ENCODE data around the gene ZNF341. TPM values are rescaled to one million over a fixed set of nuclear protein-coding genes. Genes with fewer than 3 reads are reported as not detected.

The ZNF341 gene
- total RNA-seq, 1 donor from 2014 or later, result 5.3 TPM

DNA sequence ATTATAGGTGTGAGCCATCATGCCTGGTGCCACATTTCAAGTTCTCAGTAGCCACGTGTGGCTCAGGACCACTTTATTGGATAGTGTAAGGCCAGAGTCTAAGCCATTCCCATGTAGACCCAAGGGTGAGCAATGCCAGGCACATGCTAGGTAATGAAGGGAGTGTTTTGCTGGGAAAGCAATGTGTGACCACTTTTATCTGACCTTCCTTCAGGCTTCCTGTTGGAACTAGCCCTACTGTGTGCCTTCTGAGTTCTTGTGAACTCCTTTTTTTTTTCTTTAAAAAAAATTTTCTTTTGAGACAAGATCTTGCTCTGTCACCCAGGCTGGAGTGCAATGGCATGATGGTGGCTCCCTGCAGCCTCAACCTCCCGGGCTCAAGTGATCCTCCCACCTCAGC, 33.3 kb downstream of the ZNF341 start:
- H3K36me3 Mint-ChIP-seq, result peaks cover 17% of the 10 kb centered on the region
- DNase-seq (ENCODE audit: low spot score in 2 of 2, unreplicated experiment in 2 of 2), result no peak
- no peak overlapping the region for H3K27ac Mint-ChIP-seq
- no peaks in the 10 kb centered on the region for H3K27me3 Mint-ChIP-seq (ENCODE audit: low read depth)
- H3K4me1 Mint-ChIP-seq, result no peaks in the 10 kb centered on the region
- H3K9me3 Mint-ChIP-seq, result no peaks in the 10 kb centered on the region
- TF ChIP-seq, protein P1, sequence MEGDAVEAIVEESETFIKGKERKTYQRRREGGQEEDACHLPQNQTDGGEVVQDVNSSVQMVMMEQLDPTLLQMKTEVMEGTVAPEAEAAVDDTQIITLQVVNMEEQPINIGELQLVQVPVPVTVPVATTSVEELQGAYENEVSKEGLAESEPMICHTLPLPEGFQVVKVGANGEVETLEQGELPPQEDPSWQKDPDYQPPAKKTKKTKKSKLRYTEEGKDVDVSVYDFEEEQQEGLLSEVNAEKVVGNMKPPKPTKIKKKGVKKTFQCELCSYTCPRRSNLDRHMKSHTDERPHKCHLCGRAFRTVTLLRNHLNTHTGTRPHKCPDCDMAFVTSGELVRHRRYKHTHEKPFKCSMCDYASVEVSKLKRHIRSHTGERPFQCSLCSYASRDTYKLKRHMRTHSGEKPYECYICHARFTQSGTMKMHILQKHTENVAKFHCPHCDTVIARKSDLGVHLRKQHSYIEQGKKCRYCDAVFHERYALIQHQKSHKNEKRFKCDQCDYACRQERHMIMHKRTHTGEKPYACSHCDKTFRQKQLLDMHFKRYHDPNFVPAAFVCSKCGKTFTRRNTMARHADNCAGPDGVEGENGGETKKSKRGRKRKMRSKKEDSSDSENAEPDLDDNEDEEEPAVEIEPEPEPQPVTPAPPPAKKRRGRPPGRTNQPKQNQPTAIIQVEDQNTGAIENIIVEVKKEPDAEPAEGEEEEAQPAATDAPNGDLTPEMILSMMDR (IDR thresholded peaks at IDR 0.05; ENCODE audit: unreplicated experiment), result no peak
- H3K4me3 Mint-ChIP-seq, result no peak overlapping the region

DNA sequence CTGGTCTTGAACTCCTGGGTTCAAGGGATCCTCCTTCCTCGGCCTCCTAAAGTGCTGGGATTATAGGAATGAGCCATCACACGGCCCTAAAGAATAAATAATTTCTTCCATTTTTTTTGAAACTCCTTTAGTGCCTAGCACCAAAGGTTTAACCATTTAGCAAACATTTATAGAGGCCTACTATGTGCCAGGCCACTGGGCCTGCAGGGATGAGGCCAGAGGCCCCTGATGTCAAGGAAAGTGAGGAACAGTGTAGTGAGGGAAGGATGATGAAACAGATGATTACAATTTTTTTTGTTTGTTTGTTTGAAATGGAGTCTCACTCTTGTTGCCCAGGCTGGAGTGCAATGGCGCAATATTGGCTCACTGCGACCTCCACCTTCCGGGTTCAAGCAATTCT, 33.8 kb downstream of the ZNF341 start:
- Mint-ChIP-seq H3K4me1 (no peaks in the 10 kb centered on the region), H3K27me3 (ENCODE audit: low read depth) (no peaks in the 10 kb centered on the region), H3K27ac (no peak overlapping the region), H3K9me3 (no peaks in the 10 kb centered on the region), H3K36me3 (peaks cover 20% of the 10 kb centered on the region), H3K4me3 (no peak overlapping the region)
- TF ChIP-seq, protein P1 (IDR thresholded peaks at IDR 0.05; ENCODE audit: unreplicated experiment), result no peak
- no peak for DNase-seq (ENCODE audit: low spot score in 2 of 2, unreplicated experiment in 2 of 2)

DNA sequence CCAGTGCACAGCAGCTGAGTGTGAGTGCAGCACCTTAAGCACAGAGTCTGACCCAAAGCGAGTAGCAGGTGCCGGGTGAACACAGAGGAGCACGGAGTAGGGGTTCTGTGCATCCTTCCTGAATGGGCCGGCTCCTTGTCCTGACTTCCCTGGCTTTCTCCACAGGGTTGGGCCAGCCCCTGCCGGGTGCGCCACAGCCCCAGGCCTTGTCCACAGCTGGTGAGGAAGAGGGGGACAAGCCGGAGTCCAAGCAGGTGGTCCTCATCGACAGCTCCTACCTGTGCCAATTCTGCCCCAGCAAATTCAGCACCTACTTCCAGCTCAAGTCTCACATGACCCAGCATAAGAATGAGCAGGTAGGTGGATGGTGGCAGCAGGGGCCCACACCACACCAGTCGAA, 34.9 kb downstream of the ZNF341 start:
- Mint-ChIP-seq H3K4me3 (no peak overlapping the region), H3K4me1 (no peaks in the 10 kb centered on the region), H3K27ac (no peak overlapping the region), H3K27me3 (ENCODE audit: low read depth) (no peaks in the 10 kb centered on the region), H3K36me3 (peaks cover 19% of the 10 kb centered on the region), H3K9me3 (no peaks in the 10 kb centered on the region)
- TF ChIP-seq, protein P1 (IDR thresholded peaks at IDR 0.05; ENCODE audit: unreplicated experiment), result no peak
- DNase-seq (ENCODE audit: low spot score in 2 of 2, unreplicated experiment in 2 of 2), result no peak

DNA sequence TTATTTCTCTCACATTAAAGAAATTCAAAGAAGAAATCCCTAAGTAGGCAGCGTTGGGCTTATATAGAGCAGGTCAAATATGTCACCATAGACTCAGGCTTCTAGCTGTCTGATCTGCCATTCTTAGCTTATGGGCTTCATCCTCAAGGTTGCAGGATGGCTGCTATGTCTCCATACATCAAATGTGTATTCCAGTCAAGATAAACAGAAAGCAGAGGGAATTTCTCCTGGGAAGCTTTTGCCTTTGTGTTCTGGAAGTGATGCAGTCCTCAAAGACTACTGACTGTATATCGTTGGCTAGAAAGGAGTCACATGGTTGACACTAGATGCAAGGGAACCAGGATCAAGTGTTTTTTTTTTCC, 36.0 kb downstream of the ZNF341 start:
- TF ChIP-seq, protein P1 (IDR thresholded peaks at IDR 0.05; ENCODE audit: unreplicated experiment), result no peak
- Mint-ChIP-seq H3K9me3 (no peaks in the 10 kb centered on the region), H3K27me3 (ENCODE audit: low read depth) (no peaks in the 10 kb centered on the region), H3K4me1 (no peaks in the 10 kb centered on the region), H3K36me3 (peaks cover 16% of the 10 kb centered on the region), H3K4me3 (no peak overlapping the region), H3K27ac (no peak overlapping the region)
- no peak for DNase-seq (ENCODE audit: low spot score in 2 of 2, unreplicated experiment in 2 of 2)

DNA sequence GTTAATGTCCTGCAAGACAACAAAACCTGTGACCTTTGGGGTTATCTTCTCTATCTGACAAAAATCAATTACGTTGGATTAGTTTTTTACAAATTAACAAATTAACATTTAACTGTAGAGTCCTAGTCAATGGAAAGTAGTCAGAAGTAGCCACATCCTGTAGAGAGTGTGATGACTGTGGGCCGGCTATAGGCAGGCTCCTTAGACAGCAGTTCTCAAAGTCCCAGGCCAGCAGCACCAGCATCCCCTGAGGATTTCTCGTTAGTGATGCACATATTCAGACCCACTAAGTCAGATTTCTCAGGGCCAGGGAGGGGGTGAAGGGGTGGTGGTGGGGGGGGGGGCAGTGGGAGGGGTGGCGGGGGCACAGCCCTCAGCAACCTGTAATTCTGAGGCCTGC, 37.2 kb downstream of the ZNF341 start:
- DNase-seq (ENCODE audit: low spot score in 2 of 2, unreplicated experiment in 2 of 2), result no peak
- Mint-ChIP-seq H3K4me1 (no peaks in the 10 kb centered on the region), H3K36me3 (peaks cover 13% of the 10 kb centered on the region), H3K27me3 (ENCODE audit: low read depth) (no peaks in the 10 kb centered on the region), H3K27ac (no peak overlapping the region), H3K4me3 (no peak overlapping the region), H3K9me3 (no peaks in the 10 kb centered on the region)
- TF ChIP-seq, protein P1 (IDR thresholded peaks at IDR 0.05; ENCODE audit: unreplicated experiment), result no peak

DNA sequence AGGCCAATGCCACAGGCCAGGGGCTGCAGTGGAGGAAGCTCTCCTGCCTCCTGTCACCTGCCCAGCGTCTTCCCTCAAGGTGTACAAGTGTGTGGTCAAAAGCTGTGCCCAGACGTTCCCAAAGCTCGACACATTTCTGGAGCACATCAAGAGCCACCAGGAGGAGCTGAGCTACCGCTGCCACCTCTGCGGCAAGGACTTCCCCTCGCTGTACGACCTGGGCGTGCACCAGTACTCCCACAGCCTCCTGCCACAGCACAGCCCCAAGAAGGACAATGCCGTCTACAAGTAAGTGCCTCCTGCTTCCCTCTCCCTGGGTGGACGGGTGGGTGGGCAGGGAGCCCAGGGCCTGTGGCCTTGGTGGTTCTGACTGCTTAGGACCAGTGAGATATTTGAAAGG, 38.2 kb downstream of the ZNF341 start:
- TF ChIP-seq, protein P1 (IDR thresholded peaks at IDR 0.05; ENCODE audit: unreplicated experiment), result no peak
- no peak for DNase-seq (ENCODE audit: low spot score in 2 of 2, unreplicated experiment in 2 of 2)
- H3K4me1 Mint-ChIP-seq, result no peaks in the 10 kb centered on the region
- H3K27ac Mint-ChIP-seq, result no peak overlapping the region
- peaks cover 13% of the 10 kb centered on the region for H3K36me3 Mint-ChIP-seq
- no peak overlapping the region for H3K4me3 Mint-ChIP-seq
- no peaks in the 10 kb centered on the region for H3K9me3 Mint-ChIP-seq
- H3K27me3 Mint-ChIP-seq (ENCODE audit: low read depth), result no peaks in the 10 kb centered on the region
